Erythroblast (primary cell): ENCODE results near the gene TCF20.

Experiments
- GATA1 ChIP-seq: IDR thresholded peaks from 2 replicates; pipeline ENCODE4 v1.6.1; 2011; ENCODE audit warnings: low read depth, mild to moderate bottlenecking, control low read depth, low read length, moderate library complexity
- POLR2A ChIP-seq: IDR thresholded peaks from 2 replicates; pipeline ENCODE4 v1.6.1; 2011; ENCODE audit warnings: mild to moderate bottlenecking, low read length

DNA sequence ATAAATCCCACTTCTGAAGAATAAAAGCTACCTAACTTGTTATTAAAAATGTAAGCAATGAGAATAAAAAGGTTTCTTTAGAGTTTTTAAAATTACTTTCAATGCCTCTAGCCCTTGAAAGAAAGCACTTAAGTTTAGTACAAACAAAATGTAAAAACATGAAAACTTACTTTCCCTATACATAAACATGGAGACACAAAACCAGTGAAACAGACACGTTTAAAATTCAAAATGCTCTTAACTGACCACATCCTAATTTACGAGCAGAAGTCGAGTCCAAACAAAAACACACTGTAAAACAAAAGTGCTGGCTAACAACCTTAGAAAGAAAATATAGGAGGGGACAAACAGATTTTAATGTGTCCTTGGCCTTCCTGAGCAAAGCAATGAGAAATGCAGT, 36.6 kb downstream of the TCF20 start:
- no peak for TF ChIP-seq POLR2A
- TF ChIP-seq GATA1: no peak
